Measurements from ENCODE around the gene PHLDA2.

DNA sequence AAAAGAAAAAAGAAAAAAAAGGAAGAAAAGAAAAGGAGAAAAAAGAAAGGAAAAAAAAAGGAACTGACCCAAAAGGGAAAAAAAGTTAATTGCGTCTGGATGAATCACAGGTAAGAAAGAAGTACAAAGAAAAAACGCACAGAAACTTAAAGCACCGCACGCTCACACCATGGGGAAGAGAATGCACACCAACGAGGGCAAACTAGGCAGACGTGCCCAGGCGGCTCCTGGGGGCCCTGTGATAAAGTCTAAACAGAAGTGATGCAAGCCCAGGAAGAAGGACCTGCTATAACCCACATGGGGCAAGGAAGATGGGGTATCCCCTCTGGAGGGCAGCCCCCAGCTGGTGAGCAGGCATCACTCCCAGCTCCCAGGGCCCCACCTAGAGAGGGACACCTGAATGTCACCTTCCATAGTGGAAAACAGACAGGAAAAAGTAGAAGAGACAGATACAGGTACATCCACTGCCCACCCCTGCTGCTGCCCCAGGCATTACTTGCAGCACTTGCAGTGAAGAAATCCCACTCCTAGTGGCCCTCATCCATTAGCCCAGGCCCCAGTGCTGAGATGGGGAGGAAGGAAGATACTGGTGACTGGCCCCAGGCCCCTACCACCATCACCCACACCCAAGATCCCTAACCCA is 34.0 kb upstream of the PHLDA2 start:
- no peak for TF ChIP-seq POLR2A (IDR thresholded peaks at IDR 0.05; ENCODE audit: low read depth, low read length)
- TF ChIP-seq POLR2AphosphoS5 (IDR thresholded peaks at IDR 0.05; ENCODE audit: low read depth, low read length), result no peak
- no peak for TF ChIP-seq TAF1 (IDR thresholded peaks at IDR 0.05; ENCODE audit: low read depth, low read length)
- TF ChIP-seq SPI1 (IDR thresholded peaks at IDR 0.05; ENCODE audit: low read depth, low read length), result no peak

Measured in GM12891 (cell line).